SW480 (cell line): ENCODE results near the gene CPA5.
"Not testable (repeated sequence)": the region's sequence is repeated elsewhere in the genome, so short reads cannot be mapped to it uniquely, and the experiment has no call there.

ENCODE experiments used
- DNase-seq: peaks from one replicate; pipeline ENCODE4 v3.0.0-alpha.2; 2016; ENCODE audit warnings: low spot score

CPA5 gene, protein sequence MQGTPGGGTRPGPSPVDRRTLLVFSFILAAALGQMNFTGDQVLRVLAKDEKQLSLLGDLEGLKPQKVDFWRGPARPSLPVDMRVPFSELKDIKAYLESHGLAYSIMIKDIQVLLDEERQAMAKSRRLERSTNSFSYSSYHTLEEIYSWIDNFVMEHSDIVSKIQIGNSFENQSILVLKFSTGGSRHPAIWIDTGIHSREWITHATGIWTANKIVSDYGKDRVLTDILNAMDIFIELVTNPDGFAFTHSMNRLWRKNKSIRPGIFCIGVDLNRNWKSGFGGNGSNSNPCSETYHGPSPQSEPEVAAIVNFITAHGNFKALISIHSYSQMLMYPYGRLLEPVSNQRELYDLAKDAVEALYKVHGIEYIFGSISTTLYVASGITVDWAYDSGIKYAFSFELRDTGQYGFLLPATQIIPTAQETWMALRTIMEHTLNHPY

DNA sequence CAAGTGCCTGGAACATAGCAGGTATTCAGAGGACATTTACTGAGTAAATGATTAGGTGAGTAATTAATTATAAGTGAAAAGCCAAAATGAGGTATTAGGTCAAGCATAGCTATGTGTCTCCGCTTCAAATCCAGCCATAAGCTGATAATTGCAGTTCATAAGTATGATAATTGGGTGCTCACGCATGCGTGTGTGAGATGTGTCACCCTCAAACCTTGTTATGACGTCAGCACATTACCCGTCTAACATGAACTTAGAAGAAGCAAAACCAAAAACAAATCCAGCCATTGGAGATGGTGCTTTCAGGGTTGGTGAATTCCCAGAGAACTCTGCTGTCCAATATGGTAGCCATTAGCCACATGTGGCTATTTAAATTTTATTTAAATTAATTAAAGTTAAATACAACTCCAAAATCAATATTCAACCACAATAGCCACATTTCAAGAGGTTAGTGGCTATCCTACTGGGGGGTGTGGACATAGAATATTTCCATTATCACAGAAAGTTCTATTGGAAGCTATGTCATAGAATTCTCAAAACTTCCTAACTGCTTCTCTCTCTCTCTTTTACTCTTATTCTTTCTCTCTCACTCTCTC lies at the start of gene CPA5:
CPA5 (plus strand) TSS at position 546 of the 596 bp plus-strand sequence. CDS start 1,670 bp downstream, outside the sequence.
- DNase-seq: no peak

DNA sequence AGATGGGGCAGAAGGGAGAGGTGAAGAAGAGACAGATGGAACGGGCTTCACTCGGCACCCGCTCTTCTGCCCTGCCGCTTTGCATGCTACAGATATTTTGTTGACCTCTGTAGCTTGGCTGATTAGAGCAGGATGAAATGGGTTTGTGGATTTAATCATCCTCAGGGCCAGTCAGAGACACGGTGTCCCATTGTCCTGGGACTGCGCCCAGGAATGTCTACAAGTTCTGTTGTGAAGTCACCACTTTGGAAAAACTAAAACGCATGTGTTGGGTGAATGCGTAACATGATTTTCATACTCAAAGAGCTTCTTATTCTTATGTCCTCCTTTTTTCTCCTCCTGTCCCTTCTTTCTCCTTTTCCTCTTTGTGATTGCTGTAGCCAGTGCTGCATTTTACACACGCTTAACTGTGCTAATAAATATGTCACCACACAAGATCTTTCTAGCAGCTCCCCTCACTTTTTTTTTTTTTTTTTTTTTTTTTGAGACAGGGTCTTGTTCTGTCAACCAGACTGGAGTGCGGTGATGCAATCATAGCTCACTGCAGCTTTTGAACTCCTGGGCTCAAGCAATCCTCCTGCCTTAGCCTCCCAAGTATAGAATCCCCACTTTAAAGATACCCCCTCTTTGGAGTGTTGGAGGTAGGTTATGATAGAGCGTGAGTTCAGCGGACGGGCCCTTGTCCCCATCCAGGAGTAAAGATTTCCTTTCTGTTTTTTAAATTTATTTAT lies 48.2 kb upstream of the CPA5 start:
- no peak for DNase-seq

DNA sequence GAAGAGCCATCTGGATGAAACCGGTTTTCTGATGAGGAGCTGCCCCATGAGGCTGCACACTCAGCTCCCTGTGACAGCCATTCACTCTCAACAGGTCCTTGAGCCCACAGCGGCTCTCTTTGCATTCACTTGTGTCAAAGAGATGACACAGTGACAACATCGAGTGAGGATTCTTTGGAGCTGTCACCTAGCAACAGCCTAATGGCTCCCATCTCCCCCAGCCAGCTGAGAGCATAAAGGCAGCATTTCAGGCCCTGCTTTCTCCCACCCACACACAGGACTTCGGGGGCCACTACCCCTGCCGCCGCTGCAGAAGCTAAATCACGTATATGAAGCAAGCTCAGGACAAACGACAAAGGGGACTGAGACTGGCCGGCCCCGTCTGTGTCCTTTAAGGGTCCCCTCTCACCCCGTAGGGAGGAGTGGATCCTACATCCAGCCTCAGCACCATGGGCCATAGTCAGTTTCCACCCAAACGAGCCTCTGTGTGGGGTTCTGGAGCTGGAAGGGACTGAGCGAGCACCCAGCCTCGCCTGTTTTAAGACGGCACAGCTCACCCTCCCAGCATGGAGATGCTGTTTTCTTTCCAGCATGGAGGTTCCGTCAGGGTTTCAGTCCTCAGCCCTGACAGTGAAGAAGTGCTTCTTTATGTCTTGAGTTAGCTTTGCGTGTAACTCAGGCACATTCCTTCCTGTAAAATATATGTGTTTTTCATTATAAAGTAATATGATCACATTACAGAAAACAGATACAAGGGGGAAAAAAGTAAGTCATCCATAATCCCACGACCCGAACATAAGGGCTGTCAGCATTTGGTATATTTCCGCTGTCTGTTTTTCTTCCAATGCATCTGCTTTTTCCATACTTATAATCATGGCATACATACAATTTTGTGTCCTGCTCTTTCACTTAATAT lies 46.7 kb upstream of the CPA5 start:
- DNase-seq: no peak

DNA sequence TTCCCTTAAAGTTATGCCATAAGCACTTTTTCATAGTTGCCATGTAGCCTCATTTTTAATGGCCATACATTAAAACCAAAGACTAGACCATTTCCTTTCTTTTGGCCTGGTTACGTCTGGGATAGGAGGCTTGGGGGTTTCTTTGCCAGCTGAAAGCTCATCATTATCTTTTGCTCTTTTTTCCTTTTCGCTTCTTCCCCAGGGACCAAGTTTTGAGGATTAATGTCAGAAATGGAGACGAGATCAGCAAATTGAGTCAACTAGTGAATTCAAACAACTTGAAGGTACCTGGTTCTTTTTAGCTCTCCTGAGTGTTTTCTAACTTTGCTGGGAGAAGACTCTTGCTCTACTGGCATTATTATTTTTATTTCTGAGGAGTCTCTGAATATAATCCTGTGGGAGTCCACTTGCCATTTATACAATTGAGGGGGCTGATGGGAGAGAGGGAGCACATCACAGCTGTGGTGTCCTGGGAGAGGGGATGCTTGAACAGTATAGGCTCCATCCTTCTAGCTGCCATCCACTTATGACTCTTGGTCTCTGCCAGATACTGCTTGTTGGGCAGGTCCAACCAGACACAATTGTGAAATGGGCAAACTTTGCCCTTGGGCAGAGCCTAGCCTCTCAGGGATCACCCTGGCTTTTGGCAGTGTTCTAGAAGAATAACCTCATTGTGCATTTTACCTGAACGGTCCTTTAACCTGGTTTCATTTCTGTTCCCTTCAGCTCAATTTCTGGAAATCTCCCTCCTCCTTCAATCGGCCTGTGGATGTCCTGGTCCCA lies 45.9 kb upstream of the CPA5 start:
- no peak for DNase-seq

DNA sequence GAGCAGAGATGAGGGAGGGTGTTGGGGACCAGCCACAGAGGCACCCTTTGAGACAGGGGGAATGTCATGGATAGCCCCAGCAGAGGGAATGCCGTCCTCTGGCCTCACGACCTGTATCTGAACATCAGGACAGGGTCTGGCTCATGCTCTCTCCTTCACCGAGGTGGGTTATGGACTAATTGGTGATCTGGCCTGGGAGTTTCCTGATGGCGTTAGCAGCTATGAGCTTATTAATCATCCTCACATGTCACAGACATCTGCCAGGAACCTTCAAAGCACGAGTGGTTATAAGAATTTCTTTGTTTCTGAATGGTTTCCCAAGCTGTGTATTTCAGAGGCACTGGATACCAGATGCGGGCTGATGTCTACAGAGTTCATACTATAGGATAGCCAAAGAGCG lies 44.8 kb upstream of the CPA5 start:
- DNase-seq: no peak

DNA sequence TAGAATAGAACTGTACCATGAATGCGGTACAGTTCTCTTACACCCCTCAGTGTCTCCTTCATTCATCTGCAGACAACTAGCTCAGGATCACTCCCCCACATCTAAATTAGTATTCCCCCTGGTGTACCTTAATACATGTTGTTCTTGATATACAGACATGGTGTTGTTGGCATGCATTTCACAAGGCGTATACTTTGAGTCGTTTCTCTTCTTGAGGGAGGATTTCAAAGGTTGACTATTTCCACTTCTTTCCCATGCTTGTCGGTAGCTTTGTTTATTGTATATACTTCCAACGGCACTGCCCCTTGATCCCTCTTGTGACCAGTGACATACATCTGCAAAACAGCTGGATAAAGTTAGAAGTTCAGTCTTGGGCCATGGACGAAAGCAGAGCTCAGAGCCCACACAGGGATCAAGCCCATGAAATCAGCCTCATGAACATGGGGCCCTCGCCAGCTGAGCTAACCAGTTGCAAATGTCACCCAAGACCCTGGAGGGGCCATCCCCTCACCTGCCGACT lies 43.1 kb upstream of the CPA5 start:
- no peak for DNase-seq

DNA sequence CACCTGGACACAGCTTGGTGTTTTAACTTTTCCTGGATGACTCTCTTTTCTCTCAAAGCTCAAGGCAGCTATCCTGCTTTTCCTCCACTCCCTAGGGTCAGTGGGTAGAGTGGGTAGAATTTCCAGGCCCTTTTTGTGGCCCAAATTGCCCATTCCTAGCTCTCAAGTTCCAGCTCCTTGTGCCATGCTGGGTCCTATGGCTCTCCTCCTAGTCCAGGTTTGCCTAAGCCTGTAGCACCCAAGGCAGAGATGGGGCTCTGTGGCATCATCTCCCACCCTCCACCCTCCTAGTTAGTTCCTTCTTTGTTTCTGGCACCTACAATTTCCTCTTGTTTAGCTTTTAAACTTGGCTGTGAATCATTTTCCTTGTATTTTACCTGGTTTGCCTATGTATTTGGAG lies 42.0 kb upstream of the CPA5 start:
- DNase-seq: no peak

DNA sequence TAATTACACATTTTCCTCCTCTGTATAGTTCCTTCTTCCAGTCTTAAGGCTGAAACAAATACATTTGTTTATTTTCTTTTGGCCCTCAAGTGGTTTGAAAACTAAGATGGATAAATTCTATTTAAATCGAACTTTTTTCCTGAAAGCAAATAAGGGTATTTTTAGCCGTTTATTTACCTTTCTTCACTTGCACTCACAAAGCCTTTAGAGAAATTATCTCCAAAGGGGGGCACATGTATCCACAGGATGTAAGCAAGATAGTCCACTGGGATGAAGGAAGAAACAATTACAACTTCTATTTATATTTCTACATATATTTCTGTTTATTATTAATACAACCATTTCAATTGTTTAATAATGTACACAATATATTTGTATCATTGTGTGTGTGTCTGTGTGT lies 41.5 kb upstream of the CPA5 start:
- DNase-seq: no peak

DNA sequence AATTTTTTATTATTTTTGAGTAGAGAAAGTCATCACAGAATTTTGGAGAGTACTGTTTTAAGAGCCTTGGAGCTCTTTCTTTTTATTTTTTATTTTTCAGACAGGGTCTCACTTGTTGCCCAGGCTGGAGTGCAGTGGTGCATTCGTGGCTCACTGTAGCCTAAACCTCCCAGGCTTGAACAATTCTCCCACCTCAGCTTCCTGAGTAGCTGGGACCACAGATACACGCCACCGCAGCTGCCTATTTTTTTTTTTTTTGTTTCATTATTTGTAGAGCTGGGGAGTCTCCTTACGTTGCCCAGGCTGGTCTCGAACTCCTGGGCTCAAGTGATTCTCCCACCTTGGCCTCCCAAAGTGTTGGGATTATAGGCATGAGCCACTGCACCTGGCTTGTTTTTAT lies 41.1 kb upstream of the CPA5 start:
- DNase-seq: no peak

DNA sequence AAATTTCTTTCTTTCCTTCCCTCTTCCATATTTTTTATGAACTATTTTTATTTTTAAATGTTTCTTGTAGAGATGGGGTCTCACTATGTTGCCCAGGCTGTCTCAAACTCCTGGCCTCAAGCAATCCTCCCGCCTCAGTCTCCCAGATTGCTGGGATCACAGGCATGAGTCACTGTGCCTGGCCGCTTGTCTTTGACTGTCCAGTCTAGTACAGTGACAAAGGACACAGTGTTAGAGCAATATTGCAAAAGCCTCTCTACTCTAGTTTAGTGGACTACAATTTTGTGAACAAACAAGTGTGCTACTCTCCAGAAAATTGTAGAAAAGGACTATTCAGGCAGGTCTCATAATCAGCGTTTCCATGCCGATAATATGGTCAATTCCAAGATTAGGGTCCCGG lies 40.6 kb upstream of the CPA5 start:
- no peak for DNase-seq

DNA sequence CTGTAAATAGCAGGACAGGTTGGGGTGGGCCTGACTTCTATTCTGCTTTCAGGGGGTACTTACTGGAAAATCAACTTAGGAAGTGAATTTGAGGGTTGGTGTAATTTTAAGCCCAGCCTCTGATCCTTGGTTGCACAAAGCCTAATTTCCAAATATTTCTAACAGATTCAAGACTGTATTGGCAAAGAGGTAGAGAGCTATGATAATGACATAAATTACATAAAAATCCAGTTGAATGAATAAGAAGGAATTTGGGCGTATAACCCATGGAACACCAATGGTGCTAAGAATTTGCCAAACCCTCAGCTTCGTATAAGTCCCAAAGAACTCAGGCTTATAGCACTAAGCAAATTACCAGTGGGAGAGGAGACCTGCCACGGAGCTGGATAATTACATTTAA lies 39.7 kb upstream of the CPA5 start:
- DNase-seq: no peak

DNA sequence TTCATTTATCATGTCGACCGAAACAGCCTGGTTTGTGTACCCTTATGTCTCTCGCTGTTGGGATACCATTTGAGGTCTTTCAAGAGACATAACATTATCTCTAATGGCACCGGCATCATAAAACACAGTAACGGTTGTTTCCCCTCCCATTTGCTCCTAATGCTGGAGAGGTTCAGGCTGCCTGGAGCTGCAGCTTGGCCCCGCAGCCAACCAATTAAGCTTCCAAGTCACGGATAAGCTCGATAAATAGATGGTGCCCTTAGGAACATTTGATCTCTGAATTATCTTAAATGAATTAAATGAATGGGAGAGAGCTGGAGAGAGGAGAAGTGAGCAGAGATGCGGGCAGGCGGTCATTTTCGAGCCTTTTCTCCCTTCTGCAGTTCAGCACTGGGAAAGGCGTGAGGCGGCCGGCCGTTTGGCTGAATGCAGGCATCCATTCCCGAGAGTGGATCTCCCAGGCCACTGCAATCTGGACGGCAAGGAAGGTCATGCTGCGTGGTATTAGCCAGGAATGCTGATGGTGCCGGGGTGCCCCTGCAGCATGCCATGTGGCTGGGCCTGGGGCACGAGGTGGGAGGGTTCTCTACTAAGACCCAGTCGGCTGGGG lies 39.1 kb upstream of the CPA5 start:
- DNase-seq: no peak

DNA sequence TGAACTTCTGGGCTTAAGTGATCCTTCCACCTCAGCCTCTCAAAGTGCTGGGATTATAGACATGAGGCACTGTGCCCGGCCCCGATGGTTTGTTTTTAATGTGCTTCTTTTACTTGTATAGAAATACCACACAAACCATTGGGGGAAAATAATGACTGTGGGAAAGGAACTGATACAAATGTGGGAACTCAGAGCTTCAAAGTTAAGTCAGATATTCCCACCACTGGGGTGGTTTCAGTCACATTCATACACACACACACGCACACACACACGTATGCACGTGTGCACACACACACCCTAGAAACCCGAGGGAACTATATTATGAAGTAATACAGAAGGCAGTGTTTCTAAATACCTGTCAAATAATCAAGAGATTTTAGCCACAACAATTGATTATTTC lies 34.6 kb upstream of the CPA5 start:
- no peak for DNase-seq

DNA sequence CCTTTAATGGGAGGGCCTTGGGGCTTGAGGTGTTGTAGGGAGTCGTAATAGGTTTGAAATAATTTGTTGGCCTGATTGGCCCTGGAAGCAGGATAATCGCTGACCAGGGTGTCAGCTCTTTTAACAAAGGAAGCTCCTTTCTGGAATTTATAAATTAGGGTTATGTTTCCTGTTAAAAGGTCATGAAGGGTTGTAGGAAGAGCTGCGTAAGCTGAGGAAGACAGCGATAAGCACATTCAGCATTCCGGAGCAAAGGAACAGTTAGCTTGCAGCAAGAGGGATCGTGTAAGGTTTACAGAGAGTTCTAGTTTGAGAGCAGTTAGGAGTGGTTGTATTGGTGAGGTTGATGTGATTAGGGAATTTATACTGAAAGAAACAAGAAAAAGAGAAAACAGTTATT lies 30.3 kb upstream of the CPA5 start:
- DNase-seq: no peak

DNA sequence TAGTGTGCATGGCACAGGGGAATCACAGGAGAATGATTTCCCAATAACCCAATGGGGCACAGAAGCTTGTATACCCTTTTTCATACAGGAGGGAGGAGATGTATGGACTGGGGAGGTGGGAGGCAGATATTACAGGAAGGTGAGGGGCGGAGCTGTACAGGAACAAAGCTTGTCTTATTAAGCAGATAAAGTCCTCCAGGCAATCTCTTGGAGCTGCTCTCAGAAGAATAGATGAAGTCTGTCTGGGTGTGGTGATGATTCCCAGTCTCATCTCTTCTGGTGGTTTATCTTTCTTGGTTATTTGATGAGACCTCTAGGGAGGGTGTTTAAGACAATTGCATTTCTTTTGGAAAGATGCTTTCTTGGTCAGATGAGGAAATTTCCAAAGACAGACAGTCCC lies 25.1 kb upstream of the CPA5 start:
- DNase-seq: no peak

DNA sequence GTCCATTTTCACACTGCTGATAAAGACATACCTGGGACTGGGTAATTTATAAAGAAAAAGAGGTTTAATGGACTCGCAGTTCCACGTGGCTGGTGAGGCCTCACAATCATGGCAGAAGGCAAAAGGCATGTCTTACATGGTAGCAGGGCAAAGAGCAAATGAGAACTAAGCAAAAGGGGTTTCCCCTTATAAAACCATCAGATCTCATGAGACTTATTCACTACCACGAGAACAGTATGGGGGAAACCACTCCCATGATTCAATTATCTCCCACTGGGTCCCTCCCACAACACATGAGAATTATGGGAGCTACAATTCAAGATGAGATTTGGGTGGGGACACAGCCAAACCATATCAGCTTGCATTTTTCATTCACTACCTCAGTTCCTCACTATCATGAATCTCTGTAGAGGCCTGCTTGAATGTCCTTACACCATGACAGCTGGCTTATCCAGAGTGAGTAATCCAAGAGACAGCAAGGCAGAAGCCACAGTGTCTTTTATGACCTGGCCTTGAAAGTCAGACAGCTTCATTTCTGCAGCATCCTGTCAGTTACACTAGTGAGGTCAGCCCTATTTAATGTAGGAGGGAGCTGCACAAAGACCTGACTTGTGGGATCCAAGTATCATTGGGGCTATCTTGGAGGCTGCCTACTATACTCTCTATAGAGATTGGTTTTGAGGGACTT lies 22.9 kb upstream of the CPA5 start:
- not testable (repeated sequence) for DNase-seq

DNA sequence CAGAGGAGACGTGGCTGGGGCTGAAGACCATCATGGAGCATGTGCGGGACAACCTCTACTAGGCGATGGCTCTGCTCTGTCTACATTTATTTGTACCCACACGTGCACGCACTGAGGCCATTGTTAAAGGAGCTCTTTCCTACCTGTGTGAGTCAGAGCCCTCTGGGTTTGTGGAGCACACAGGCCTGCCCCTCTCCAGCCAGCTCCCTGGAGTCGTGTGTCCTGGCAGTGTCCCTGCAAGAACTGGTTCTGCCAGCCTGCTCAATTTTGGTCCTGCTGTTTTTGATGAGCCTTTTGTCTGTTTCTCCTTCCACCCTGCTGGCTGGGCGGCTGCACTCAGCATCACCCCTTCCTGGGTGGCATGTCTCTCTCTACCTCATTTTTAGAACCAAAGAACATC lies 22.0 kb upstream of the CPA5 start:
- no peak for DNase-seq

DNA sequence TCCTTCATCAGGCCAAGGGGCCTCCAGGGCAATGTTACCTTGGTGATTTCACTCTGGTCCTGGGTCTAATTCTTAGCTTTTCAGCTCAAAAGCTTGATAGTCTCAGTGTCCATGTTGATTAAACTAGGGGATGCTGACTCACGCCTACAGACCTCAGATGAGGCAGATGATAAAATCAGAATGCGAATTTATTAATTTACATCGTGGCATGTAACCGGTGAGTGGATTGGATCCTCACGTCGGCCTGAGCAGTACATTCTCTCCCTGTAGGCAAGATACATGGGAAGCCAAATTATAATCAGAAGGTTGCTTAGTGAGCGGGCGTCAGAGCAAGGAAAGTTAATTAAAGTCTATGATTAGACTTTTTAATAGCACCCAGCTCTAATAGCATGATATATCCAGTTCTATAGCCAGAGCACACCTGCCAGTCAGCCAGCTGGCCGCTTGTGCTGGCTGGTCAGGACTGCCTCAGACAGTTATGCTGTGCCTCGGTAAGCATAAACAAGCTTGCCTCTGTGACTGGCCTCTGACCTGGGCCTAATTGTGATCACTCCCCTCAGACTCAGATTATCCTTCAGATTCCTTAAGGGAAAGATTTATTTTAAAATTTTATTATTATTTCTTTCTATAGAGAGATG lies 20.2 kb upstream of the CPA5 start:
- no peak for DNase-seq

DNA sequence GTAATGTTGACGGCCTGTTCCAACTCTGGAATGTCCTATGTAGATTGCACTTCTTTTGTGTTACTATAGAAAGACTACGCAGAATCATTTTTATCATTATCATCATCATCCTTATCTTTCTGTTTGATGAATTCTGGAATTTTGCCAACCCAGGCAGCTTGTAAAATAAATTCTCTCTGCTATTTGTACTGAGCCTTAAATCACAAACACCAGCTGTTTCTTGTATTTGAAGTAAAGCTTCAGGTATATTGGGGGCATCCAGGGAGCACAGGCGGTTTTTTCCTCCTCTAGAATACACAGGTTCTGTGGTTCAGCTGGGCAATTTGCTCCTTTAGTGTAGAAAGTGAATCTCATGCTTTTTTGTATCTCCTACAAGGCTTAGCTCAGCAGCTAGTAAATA lies 14.9 kb upstream of the CPA5 start:
- DNase-seq: no peak
